CD14-positive monocyte (primary cell): ENCODE results near the gene USP20. TPM values are rescaled to one million over a fixed set of nuclear protein-coding genes. Genes with fewer than 3 reads are reported as not detected.

Source experiments
- DNase-seq, 3 donors: peaks; one replicate each; pipeline ENCODE4 v3.0.0-alpha.2; 2011 to 2022
- H2AFZ ChIP-seq: 2 replicates; pipeline ENCODE4 v1.6.0; 2012; ENCODE audit warnings: mild to moderate bottlenecking, low read depth, low read length, inconsistent platforms; ENCODE audit not compliant: insufficient read depth, poor library complexity, severe bottlenecking
- H3K27ac ChIP-seq, 2 donors: 1 replicate in 1 of 2; 2 replicates in 1 of 2; pipeline ENCODE4 v1.5.1; 2012 to 2013; ENCODE audit warnings: low read length in 2 of 2, control low read depth in 1 of 2, inconsistent platforms in 1 of 2, low read depth in 1 of 2, mild to moderate bottlenecking in 1 of 2
- H3K27me3 ChIP-seq, 2 donors: one replicate each; pipeline versions ENCODE4 v1.6.0 to v1.6.1; 2011 to 2013; ENCODE audit warnings: low read length in 2 of 2; ENCODE audit not compliant: control insufficient read depth in 2 of 2, insufficient read depth in 2 of 2
- H3K36me3 ChIP-seq, 2 donors: replicated peaks in 1 of 2; 1 replicate in 1 of 2; 2 replicates in 1 of 2; pipeline versions ENCODE4 v1.5.1 to v1.6.1; 2012 to 2013; ENCODE audit warnings: low read length in 2 of 2, control low read depth in 1 of 2, inconsistent platforms in 1 of 2, mild to moderate bottlenecking in 1 of 2; ENCODE audit not compliant: insufficient read depth in 2 of 2, control insufficient read depth in 1 of 2
- H3K4me1 ChIP-seq, 2 donors: 1 replicate in 1 of 2; 2 replicates in 1 of 2; pipeline versions ENCODE4 v1.5.1 to v1.6.1; 2012 to 2013; ENCODE audit warnings: low read length in 2 of 2, control low read depth in 1 of 2, inconsistent platforms in 1 of 2, mild to moderate bottlenecking in 1 of 2, moderate library complexity in 1 of 2; ENCODE audit not compliant: insufficient read depth in 2 of 2, control insufficient read depth in 1 of 2
- H3K4me2 ChIP-seq: replicated peaks from 2 replicates; pipeline ENCODE3; 2012; ENCODE audit warnings: low read length, moderate library complexity, mild to moderate bottlenecking; ENCODE audit not compliant: poor library complexity, severe bottlenecking; ENCODE audit errors: extremely low read depth
- H3K4me3 ChIP-seq, 3 experiments: fragments of 200-600 bp in 1 of 3; sonication (generic) in 1 of 3; replicated peaks in 1 of 3; 1 replicate in 2 of 3; 2 replicates in 1 of 3; pipeline ENCODE4 v1.5.1; 2011 to 2013; ENCODE audit warnings: low read length in 3 of 3, mild to moderate bottlenecking in 3 of 3, control low read depth in 2 of 3, low read depth in 2 of 3, inconsistent platforms in 1 of 3, moderate library complexity in 1 of 3
- H3K79me2 ChIP-seq: 2 replicates; pipeline ENCODE4 v1.6.0; 2012; ENCODE audit warnings: mild to moderate bottlenecking, control low read depth, inconsistent platforms, low read length, moderate library complexity; ENCODE audit not compliant: insufficient read depth
- H3K9ac ChIP-seq: 2 replicates; pipeline ENCODE4 v1.6.0; 2017; ENCODE audit warnings: low read length, mild to moderate bottlenecking; ENCODE audit not compliant: insufficient read depth, poor library complexity, severe bottlenecking
- H3K9me3 ChIP-seq, 2 donors: replicated peaks in 1 of 2; 1 replicate in 1 of 2; 2 replicates in 1 of 2; pipeline versions ENCODE4 v1.5.1 to v1.6.1; 2012 to 2013; ENCODE audit warnings: low read length in 2 of 2, control low read depth in 1 of 2; ENCODE audit not compliant: control insufficient read depth in 1 of 2, insufficient read depth in 1 of 2
- H4K20me1 ChIP-seq: 2 replicates; pipeline ENCODE4 v1.6.0; 2012; ENCODE audit warnings: mild to moderate bottlenecking, low read length, control low read depth, moderate library complexity; ENCODE audit not compliant: insufficient read depth
- H3K27ac Mint-ChIP-seq, 7 donors: one replicate each; pipeline ENCODE4 v1.8.0; 2020; ENCODE audit warnings: mild to moderate bottlenecking in 7 of 7, mixed read lengths in 7 of 7, moderate library complexity in 6 of 7, inconsistent platforms in 2 of 7
- H3K27me3 Mint-ChIP-seq, 3 donors: one replicate each; pipeline ENCODE4 v1.8.0; 2021 to 2022; ENCODE audit warnings: low read depth in 3 of 3, mild to moderate bottlenecking in 3 of 3, mixed read lengths in 3 of 3, moderate library complexity in 3 of 3, inconsistent platforms in 1 of 3
- H3K36me3 Mint-ChIP-seq, 2 donors: one replicate each; pipeline ENCODE4 v1.8.0; 2020; ENCODE audit warnings: mixed read lengths in 2 of 2, inconsistent platforms in 1 of 2, mild to moderate bottlenecking in 1 of 2
- H3K4me1 Mint-ChIP-seq: one replicate; pipeline ENCODE4 v1.8.0; 2020; ENCODE audit warnings: mild to moderate bottlenecking, mixed read lengths
- H3K4me3 Mint-ChIP-seq, 2 donors: one replicate each; pipeline ENCODE4 v1.8.0; 2020; ENCODE audit warnings: mild to moderate bottlenecking in 2 of 2, mixed read lengths in 2 of 2, moderate library complexity in 1 of 2
- H3K9me3 Mint-ChIP-seq, 7 donors: one replicate each; pipeline ENCODE4 v1.8.0; 2020 to 2022; ENCODE audit warnings: mixed read lengths in 7 of 7, mild to moderate bottlenecking in 6 of 7, moderate library complexity in 6 of 7, inconsistent platforms in 2 of 7
- CTCF ChIP-seq: fragments of 200-600 bp; IDR thresholded peaks from one replicate; pipeline ENCODE4 v1.8.0; 2022; ENCODE audit warnings: antibody characterized with exemption, mild to moderate bottlenecking
- WGBS: methylation state at CpG from one replicate; pipeline ENCODE4 v1.1.5; 2013; ENCODE audit warnings: missing lambda C conversion rate; ENCODE audit not compliant: insufficient coverage; 5-methylcytosine and 5-hydroxymethylcytosine counted together
- intact Hi-C, 2 donors: fragments of 100-400 bp; cut with micrococcal nuclease; formaldehyde crosslinking; loops; one replicate each; pipeline versions ENCODE4 v1.15.0 to v1.15.1; 2023
- polyA plus RNA-seq, 3 donors: library from polyadenylated mRNA; depleted of rRNA in 1 of 3; unstranded in 2 of 3; stranded (reverse) in 1 of 3; fragments of 300-500 nt in 2 of 3; fragments of >200 nt in 1 of 3; fragmentation: Illumina TruSeq in 2 of 3; gene quantifications; 1 replicate in 2 of 3; 2 replicates in 1 of 3; pipeline ENCODE4 v1.2.3, GENCODE V29; 2012 to 2021

Gene USP20
- polyA plus RNA-seq, 3 donors, result 2.7 to 30.0 (median 5.2) TPM

GRCh38 chr9:129802833-129803675, 32.2 kb upstream of the USP20 start, which contains the start of gene TOR1B:
Gene TOR1B (plus strand): TSS chr9:129803184. CDS start chr9:129803213, 29 bp downstream.
- Histone ChIP-seq H3K4me3 (peak within 1 kb of the TSS; percentile 53 to 80 (median 79)), H2AFZ (peak within 1 kb of the TSS; percentile 90), H3K27ac (peak within 1 kb of the TSS; percentile 53 to 71), H3K9me3 (no peaks in the 10 kb centered on the region), H3K4me2 (peak within 1 kb of the TSS; percentile 88), H4K20me1 (peaks cover 22% of the 10 kb centered on the region), H3K79me2 (peaks cover 27% of the 10 kb centered on the region), H3K36me3 (peaks cover 6 to 12% of the 10 kb centered on the region in 2 donors), H3K9ac (peak within 1 kb of the TSS; percentile 87), H3K4me1 (peaks cover 33 to 34% of the 10 kb centered on the region in 2 donors), H3K27me3 (no peaks in the 10 kb centered on the region)
- DNase-seq, result peak; percentile 86 to 91 (median 91)
- peak within 1 kb of the TSS; percentile 86 to 96 (median 93) for H3K27ac Mint-ChIP-seq
- intact Hi-C loops, result loop anchor here in 1 of 2 donors (5.0 kb wide), 1 partner anchor 34 kb away; the partner anchor contains the start of genes C9orf78 and USP20
- under 1% methylated on average over 89 of the region's 93 CpGs for WGBS
- H3K9me3 Mint-ChIP-seq, result no peaks in the 10 kb centered on the region
- peak within 1 kb of the TSS; percentile 90 to 95 for H3K4me3 Mint-ChIP-seq
- H3K27me3 Mint-ChIP-seq, result no peaks in the 10 kb centered on the region
- peaks cover 7 to 23% of the 10 kb centered on the region in 2 donors for H3K36me3 Mint-ChIP-seq
- peaks cover 35% of the 10 kb centered on the region for H3K4me1 Mint-ChIP-seq
- no peak for TF ChIP-seq CTCF

- Mint-ChIP-seq H3K4me3 (peak overlapping the region; percentile 90 to 95), H3K27me3 (no peaks in the 10 kb centered on the region), H3K9me3 (peaks cover 0 to 3% (median 0%) of the 10 kb centered on the region in 7 donors), H3K36me3 (peaks cover 9 to 28% of the 10 kb centered on the region in 2 donors), H3K27ac (peak overlapping the region; percentile 35 to 90 (median 70)), H3K4me1 (peaks cover 36% of the 10 kb centered on the region)
- TF ChIP-seq CTCF, result no peak
- no peak for DNase-seq
- Histone ChIP-seq H3K4me3 (peak overlapping the region; percentile 53 to 80 (median 79)), H3K9me3 (no peaks in the 10 kb centered on the region), H3K27me3 (no peaks in the 10 kb centered on the region), H3K27ac (peak overlapping the region; percentile 14 to 71), H3K4me2 (peak overlapping the region; percentile 88), H3K36me3 (peaks cover 7 to 13% of the 10 kb centered on the region in 2 donors), H3K9ac (peak overlapping the region; percentile 87), H2AFZ (peak overlapping the region; percentile 90), H3K79me2 (peaks cover 29% of the 10 kb centered on the region), H3K4me1 (peaks cover 33 to 34% of the 10 kb centered on the region in 2 donors), H4K20me1 (peaks cover 25% of the 10 kb centered on the region)
- 2% methylated on average over 14 of the region's 14 CpGs for WGBS
- intact Hi-C loops, result loop anchor here in 1 of 2 donors (5.0 kb wide), 1 partner anchor 34 kb away; the partner anchor contains the start of genes C9orf78 and USP20
These were observed 31.6 kb upstream of the USP20 start for GRCh38 chr9:129803676-129804060.
